ENCODE data around the gene SEC16B. TPM values are rescaled to one million over a fixed set of nuclear protein-coding genes. Genes with fewer than 3 reads are reported as not detected.

The SEC16B gene
- total RNA-seq, 4 donors from 2014 or later = 5.1 to 89.8 (median 15.2) TPM

DNA sequence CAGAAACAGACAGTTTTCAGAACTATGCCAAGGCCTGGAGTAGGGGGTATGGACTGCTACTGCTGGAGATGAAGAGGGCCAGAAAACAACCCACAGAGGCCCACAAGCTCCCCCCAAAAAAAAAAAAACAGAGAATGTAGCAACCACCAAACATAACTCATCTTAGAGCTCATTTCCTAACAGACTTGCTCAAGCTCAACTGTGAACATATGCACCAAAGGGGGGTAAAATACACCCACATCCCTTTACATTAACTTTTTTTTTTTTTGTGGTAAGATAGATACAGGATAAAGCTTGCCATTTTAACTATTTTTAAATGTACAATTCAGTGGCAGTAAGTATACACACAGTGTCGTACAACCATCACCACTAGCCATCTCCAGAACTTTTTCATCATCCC lies 36.0 kb downstream of the SEC16B start:
- intact Hi-C loops (cut with DNase I; ENCODE audit: low total_unique reads) (loop anchor here (10.0 kb wide), 1 partner anchor 1039 kb away; no protein-coding TSS in a partner anchor), in situ Hi-C loops (cut with MboI; ENCODE audit: low pct_ligation_motif_present in 1 of 4, low pct_unique_long_range_greater_than_20kb in 1 of 4, low sequenced_read_pairs in 3 of 4) (loop anchor here in 3 of 4 donors (25.0 kb wide), 1 partner anchor 1047 kb away; no protein-coding TSS in a partner anchor)
- no peaks in the 10 kb centered on the region for H3K4me1 ChIP-seq
- no peak overlapping the region for H3K27ac ChIP-seq
- peaks cover 0 to 4% (median 0%) of the 10 kb centered on the region in 4 donors for H3K36me3 ChIP-seq
- no peak for DNase-seq
- no peaks in the 10 kb centered on the region for H3K9me3 ChIP-seq
- H3K27me3 ChIP-seq = no peaks in the 10 kb centered on the region
- 82 to 88% methylated on average over 1 of the region's 1 CpG for WGBS, 2 donors (ENCODE audit: low coverage in 1 of 2)
- TF ChIP-seq, protein P1, sequence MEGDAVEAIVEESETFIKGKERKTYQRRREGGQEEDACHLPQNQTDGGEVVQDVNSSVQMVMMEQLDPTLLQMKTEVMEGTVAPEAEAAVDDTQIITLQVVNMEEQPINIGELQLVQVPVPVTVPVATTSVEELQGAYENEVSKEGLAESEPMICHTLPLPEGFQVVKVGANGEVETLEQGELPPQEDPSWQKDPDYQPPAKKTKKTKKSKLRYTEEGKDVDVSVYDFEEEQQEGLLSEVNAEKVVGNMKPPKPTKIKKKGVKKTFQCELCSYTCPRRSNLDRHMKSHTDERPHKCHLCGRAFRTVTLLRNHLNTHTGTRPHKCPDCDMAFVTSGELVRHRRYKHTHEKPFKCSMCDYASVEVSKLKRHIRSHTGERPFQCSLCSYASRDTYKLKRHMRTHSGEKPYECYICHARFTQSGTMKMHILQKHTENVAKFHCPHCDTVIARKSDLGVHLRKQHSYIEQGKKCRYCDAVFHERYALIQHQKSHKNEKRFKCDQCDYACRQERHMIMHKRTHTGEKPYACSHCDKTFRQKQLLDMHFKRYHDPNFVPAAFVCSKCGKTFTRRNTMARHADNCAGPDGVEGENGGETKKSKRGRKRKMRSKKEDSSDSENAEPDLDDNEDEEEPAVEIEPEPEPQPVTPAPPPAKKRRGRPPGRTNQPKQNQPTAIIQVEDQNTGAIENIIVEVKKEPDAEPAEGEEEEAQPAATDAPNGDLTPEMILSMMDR (IDR thresholded peaks at IDR 0.05) = no peak
- no peak for TF ChIP-seq EP300 (IDR thresholded peaks at IDR 0.05; ENCODE audit: low read depth)
- TF ChIP-seq POLR2A (IDR thresholded peaks at IDR 0.05) = no peak
- TF ChIP-seq POLR2AphosphoS5 (IDR thresholded peaks at IDR 0.05) = no peak
- H3K4me3 ChIP-seq = no peak overlapping the region

DNA sequence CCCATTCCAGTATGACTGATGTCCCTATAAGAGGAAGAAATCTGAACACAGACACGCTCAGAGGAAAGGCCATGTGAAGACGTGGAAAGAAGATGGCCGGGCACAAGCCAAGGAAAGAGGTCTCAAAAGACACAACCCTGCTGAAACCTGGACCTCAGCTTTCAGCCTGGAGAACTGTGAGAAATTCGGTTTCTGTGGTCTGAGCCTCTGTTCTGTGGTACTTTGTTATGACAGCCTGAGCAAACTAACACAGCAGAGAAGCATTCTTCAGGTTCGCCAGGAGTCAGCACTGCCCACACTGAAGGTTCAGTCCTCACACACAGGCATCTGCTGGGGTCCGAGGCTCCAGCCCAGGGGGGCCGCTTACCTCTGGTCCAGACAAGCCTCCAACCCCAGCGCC lies 37.7 kb downstream of the SEC16B start:
- WGBS, 2 donors (ENCODE audit: low coverage in 1 of 2) = 88 to 92% methylated on average over 5 to 8 of the region's 8 CpGs
- TF ChIP-seq EP300 (IDR thresholded peaks at IDR 0.05; ENCODE audit: low read depth) (no peak), POLR2AphosphoS5 (IDR thresholded peaks at IDR 0.05) (no peak), POLR2A (IDR thresholded peaks at IDR 0.05) (no peak)
- TF ChIP-seq, protein P1 (IDR thresholded peaks at IDR 0.05) = no peak
- intact Hi-C loops (cut with DNase I; ENCODE audit: low total_unique reads) = loop anchor here (10.0 kb wide), 1 partner anchor 1037 kb away; no protein-coding TSS in a partner anchor

DNA sequence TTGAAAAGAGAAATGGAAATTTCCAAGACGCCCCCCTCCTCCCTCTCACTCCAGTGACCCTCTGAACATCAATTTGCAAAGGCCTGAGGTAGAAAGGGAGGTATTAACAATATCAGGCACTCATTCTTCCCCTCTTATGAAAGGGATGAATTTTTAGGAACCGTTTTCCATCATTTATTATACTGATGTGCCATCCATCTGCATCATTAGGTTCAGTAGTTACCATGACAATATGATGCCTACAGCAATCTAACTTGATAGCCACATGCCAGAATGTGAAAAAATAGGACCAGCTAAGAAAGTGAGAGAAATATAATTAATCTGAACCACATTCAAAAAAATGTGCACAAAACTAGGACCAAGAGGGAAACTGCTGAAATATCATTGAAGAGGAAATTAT lies 40.9 kb downstream of the SEC16B start:
- no peak for DNase-seq
- in situ Hi-C loops (cut with MboI; ENCODE audit: low pct_ligation_motif_present in 1 of 4, low pct_unique_long_range_greater_than_20kb in 1 of 4, low sequenced_read_pairs in 3 of 4) (loop anchor here in 3 of 4 donors (25.0 kb wide), 1 partner anchor 1042 kb away; no protein-coding TSS in a partner anchor), intact Hi-C loops (cut with DNase I; ENCODE audit: low total_unique reads) (no loop called here)
- Histone ChIP-seq H3K4me3 (no peak overlapping the region), H3K27me3 (no peaks in the 10 kb centered on the region), H3K36me3 (no peaks in the 10 kb centered on the region), H3K9me3 (no peaks in the 10 kb centered on the region), H3K4me1 (no peaks in the 10 kb centered on the region), H3K27ac (no peak overlapping the region)
- WGBS, 2 donors (ENCODE audit: low coverage in 1 of 2) = 82 to 86% methylated on average over 2 of the region's 2 CpGs
- TF ChIP-seq, protein P1 (IDR thresholded peaks at IDR 0.05) = no peak
- TF ChIP-seq POLR2A (IDR thresholded peaks at IDR 0.05) (no peak), EP300 (IDR thresholded peaks at IDR 0.05; ENCODE audit: low read depth) (no peak), POLR2AphosphoS5 (IDR thresholded peaks at IDR 0.05) (no peak)

More for the DNA sequence above, 37.7 kb downstream of the SEC16B start:
- DNase-seq = no peak
- Histone ChIP-seq H3K4me1 (no peaks in the 10 kb centered on the region), H3K27ac (no peak overlapping the region), H3K4me3 (no peak overlapping the region), H3K9me3 (no peaks in the 10 kb centered on the region), H3K27me3 (no peaks in the 10 kb centered on the region), H3K36me3 (peaks cover 0 to 4% (median 0%) of the 10 kb centered on the region in 4 donors)
- in situ Hi-C loops (cut with MboI; ENCODE audit: low pct_ligation_motif_present in 1 of 4, low pct_unique_long_range_greater_than_20kb in 1 of 4, low sequenced_read_pairs in 3 of 4) = loop anchor here in 3 of 4 donors (25.0 kb wide), 1 partner anchor 1045 kb away; no protein-coding TSS in a partner anchor

DNA sequence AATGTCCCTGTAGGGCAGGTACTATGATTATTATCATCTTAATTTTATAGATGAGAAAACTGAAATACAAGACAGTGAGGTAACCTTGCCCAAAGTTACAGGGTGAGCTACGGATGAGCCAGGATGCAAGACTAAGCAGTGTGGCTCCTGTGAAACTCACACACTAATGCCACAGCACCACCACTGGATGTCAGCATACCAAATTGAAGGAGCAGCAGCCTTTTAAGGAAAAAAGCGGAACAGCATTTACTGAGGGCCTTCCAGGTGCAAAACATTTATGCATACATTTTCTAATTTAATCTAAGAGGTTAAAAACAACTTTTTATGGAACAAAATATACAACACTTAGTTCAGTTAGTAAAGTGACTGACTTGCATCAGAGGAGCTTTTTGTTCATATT lies 41.7 kb downstream of the SEC16B start:
- Histone ChIP-seq H3K9me3 (no peaks in the 10 kb centered on the region), H3K4me3 (no peak overlapping the region), H3K27ac (no peak overlapping the region), H3K4me1 (no peaks in the 10 kb centered on the region), H3K27me3 (no peaks in the 10 kb centered on the region), H3K36me3 (no peaks in the 10 kb centered on the region)
- intact Hi-C loops (cut with DNase I; ENCODE audit: low total_unique reads) (no loop called here), in situ Hi-C loops (cut with MboI; ENCODE audit: low pct_ligation_motif_present in 1 of 4, low pct_unique_long_range_greater_than_20kb in 1 of 4, low sequenced_read_pairs in 3 of 4) (loop anchor here in 3 of 4 donors (25.0 kb wide), 1 partner anchor 1041 kb away; no protein-coding TSS in a partner anchor)
- TF ChIP-seq, protein P1 (IDR thresholded peaks at IDR 0.05) = no peak
- TF ChIP-seq EP300 (IDR thresholded peaks at IDR 0.05; ENCODE audit: low read depth) (no peak), POLR2AphosphoS5 (IDR thresholded peaks at IDR 0.05) (no peak), POLR2A (IDR thresholded peaks at IDR 0.05) (no peak)
- WGBS, 2 donors (ENCODE audit: low coverage in 1 of 2) = 92 to 100% methylated on average over 2 of the region's 2 CpGs
- no peak for DNase-seq
